Naive thymus-derived CD8-positive, alpha-beta T cell (primary cell): ENCODE measurements around the gene CYB5B. TPM values are rescaled to one million over a fixed set of nuclear protein-coding genes. Genes with fewer than 3 reads are reported as not detected.

Source experiments
- ATAC-seq, 2 donors: fragments of 150-1000 bp; cut with Tn5 transposase in 1 of 2; sonication (Bioruptor Pico), chemical (Tn5 transposase) in 1 of 2; 1 replicate in 1 of 2; 2 replicates in 1 of 2; pipeline ENCODE4 v1.10.0; 2021; ENCODE audit warnings: mild to moderate bottlenecking in 2 of 2, moderate library complexity in 2 of 2
- POLR2A ChIA-PET: fragments of 350-600 bp; sonication (Branson Sonifier 250); formaldehyde crosslinking; loops from one replicate; lab custom pipeline; 2021; ENCODE audit warnings: antibody characterized with exemption; lab: Charles Lee
- DNase-seq, 10 donors: peaks; one replicate each; pipeline versions ENCODE4 v3.0.0 to v3.0.0-alpha.2; 2020 to 2022
- H3K27ac Mint-ChIP-seq, 10 donors: one replicate each; pipeline ENCODE4 v1.8.0; 2020 to 2022; ENCODE audit warnings: mild to moderate bottlenecking in 10 of 10, mixed read lengths in 10 of 10, moderate library complexity in 4 of 10, inconsistent platforms in 1 of 10
- H3K27me3 Mint-ChIP-seq, 5 donors: one replicate each; pipeline ENCODE4 v1.8.0; 2021 to 2022; ENCODE audit warnings: mixed read lengths in 5 of 5
- H3K36me3 Mint-ChIP-seq, 3 donors: one replicate each; pipeline ENCODE4 v1.8.0; 2020 to 2022; ENCODE audit warnings: mixed read lengths in 3 of 3, mild to moderate bottlenecking in 2 of 3, inconsistent platforms in 1 of 3
- H3K4me1 Mint-ChIP-seq, 4 donors: one replicate each; pipeline ENCODE4 v1.8.0; 2021 to 2022; ENCODE audit warnings: mixed read lengths in 4 of 4
- H3K4me3 Mint-ChIP-seq, 10 donors: one replicate each; pipeline ENCODE4 v1.8.0; 2020 to 2022; ENCODE audit warnings: mild to moderate bottlenecking in 10 of 10, mixed read lengths in 10 of 10, moderate library complexity in 6 of 10, inconsistent platforms in 1 of 10
- H3K9me3 Mint-ChIP-seq, 9 donors: one replicate each; pipeline ENCODE4 v1.8.0; 2020 to 2022; ENCODE audit warnings: mixed read lengths in 9 of 9, mild to moderate bottlenecking in 3 of 9, inconsistent platforms in 1 of 9, moderate library complexity in 1 of 9
- polyA plus RNA-seq, 3 donors: library from polyadenylated mRNA; unstranded; fragments of 300-500 nt; fragmentation: Illumina TruSeq; gene quantifications; one replicate each; pipeline ENCODE4 v1.2.3, GENCODE V29; 2021
- total RNA-seq, 8 experiments: library from RNA in 2 of 8; stranded (reverse) in 2 of 8; gene quantifications; one replicate each; pipeline ENCODE4 v1.2.3 and lab custom pipeline; 2021 to 2026

Gene CYB5B
- total and polyA plus RNA-seq, 5 experiments from 2014 or later = 45.6 to 96.4 (median 83.3) TPM

DNA sequence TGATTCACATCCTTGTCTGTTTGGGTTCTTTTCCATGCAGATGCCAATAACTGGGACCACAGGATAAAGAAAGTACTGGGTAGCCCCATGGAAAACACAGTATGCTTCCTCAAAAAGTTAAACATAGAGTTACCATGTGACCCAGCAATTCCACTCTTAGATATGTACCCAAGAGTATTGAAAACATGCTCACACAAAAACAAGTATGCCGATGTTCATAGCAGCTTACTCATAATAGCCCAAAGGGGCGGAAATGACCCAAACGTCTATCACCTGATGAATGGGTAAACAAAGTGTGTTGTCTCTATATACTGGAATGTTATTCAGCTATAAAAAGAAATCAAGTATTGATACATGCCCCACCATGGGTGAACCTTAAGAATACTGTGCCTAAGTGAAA, 55.4 kb downstream of the CYB5B start:
- POLR2A ChIA-PET = no interaction called here
- Mint-ChIP-seq H3K36me3 (peaks cover 0 to 2% (median 0%) of the 10 kb centered on the region in 3 donors), H3K27me3 (peaks cover 0 to 2% (median 0%) of the 10 kb centered on the region in 5 donors), H3K27ac (no peak overlapping the region), H3K4me1 (peaks cover 0 to 4% (median 0%) of the 10 kb centered on the region in 4 donors), H3K4me3 (no peak overlapping the region), H3K9me3 (no peaks in the 10 kb centered on the region)
- DNase-seq (no peak), ATAC-seq (no peak)

DNA sequence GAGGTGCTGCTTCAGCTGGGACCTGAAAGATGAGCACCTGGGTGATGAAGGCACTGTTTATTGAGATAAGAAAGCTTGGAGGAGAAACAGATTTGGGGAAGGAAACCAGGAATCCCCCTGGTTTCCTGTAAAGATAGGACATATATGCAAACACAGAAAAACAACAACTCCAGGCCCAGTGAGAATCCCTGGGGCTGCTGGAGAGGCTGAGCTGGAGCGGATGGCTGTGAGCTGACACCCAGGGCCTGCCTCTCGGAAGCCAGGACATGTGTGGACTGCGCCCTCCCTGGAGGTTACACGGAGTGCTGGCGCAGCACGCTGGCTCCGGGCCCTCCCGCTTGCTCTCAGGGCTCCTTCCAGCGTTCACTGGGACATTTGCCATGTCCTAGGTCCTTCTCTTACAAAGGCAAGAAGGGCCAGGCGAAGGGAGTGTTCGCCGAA, 57.5 kb downstream of the CYB5B start:
- Mint-ChIP-seq H3K4me1 (peaks cover 0 to 4% (median 0%) of the 10 kb centered on the region in 4 donors), H3K36me3 (peaks cover 0 to 2% (median 0%) of the 10 kb centered on the region in 3 donors), H3K4me3 (no peak overlapping the region), H3K27me3 (peaks cover 0 to 7% (median 2%) of the 10 kb centered on the region in 5 donors), H3K9me3 (no peaks in the 10 kb centered on the region), H3K27ac (no peak overlapping the region)
- DNase-seq (no peak), ATAC-seq (no peak)
- POLR2A ChIA-PET = no interaction called here

DNA sequence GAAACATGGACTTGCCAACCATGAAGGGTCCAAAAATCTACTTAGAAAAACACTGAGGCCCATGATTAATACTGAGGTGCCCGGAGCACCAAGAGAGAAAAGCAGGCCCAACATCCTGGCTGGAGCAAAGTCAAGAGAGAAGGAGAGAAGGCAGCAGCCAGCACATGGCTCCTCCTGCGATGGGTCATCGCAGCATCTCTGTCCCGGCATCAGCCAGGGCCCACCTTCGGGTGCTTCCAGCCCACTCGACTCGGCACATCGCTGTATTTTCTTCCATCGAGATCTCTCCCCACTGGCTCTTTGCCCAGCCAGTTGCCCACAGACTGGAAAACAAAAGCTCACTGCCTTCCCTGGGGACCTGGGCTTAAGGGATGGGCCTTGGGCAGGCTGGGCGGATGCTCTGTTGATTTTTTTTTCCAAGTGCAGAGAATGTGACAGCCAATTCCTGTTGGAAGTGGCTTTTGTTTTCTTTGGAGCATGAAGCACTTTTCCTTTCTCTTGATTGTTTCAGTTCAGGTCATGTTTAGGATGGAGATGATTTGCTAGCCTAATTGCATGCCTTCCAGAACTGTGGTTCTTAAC, 58.1 kb downstream of the CYB5B start:
- DNase-seq (no peak), ATAC-seq (no peak)
- no peak overlapping the region for H3K4me3 Mint-ChIP-seq
- no peaks in the 10 kb centered on the region for H3K9me3 Mint-ChIP-seq
- peaks cover 0 to 2% (median 0%) of the 10 kb centered on the region in 4 donors for H3K4me1 Mint-ChIP-seq
- peaks cover 0 to 2% (median 0%) of the 10 kb centered on the region in 3 donors for H3K36me3 Mint-ChIP-seq
- H3K27me3 Mint-ChIP-seq = peaks cover 0 to 8% (median 2%) of the 10 kb centered on the region in 5 donors
- peak overlapping the region in 1 of 10 donors; percentile 77 for H3K27ac Mint-ChIP-seq
- POLR2A ChIA-PET = no interaction called here

DNA sequence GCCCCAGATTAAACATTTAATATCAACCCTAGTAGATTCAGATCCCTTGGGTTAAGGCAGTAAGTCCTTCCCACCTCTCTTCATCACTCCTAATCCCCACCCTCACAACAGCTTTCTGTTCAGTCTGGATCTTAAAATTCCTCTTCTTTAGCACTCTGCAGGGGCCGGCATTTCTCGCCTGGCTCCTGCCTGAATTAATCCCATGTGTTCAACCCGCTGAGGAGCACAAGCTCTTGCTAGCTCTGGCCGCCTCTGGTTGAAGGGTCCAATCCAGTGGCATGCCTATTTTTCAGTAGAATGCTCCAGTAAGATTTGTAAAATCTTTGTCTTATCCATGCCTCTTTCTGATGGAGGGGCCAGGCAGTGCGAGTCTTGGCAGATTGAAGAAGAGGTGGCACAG, 59.2 kb downstream of the CYB5B start:
- H3K9me3 Mint-ChIP-seq = no peaks in the 10 kb centered on the region
- peak overlapping the region in 1 of 10 donors; percentile 32 for H3K27ac Mint-ChIP-seq
- H3K4me1 Mint-ChIP-seq = no peaks in the 10 kb centered on the region
- peaks cover 0 to 2% (median 0%) of the 10 kb centered on the region in 3 donors for H3K36me3 Mint-ChIP-seq
- peaks cover 0 to 8% (median 2%) of the 10 kb centered on the region in 5 donors for H3K27me3 Mint-ChIP-seq
- DNase-seq (no peak), ATAC-seq (no peak)
- POLR2A ChIA-PET = interaction anchor here (0.6 kb wide), 1 partner anchor 597 kb away, joined by 5 read pairs; no protein-coding TSS in a partner anchor
- no peak overlapping the region for H3K4me3 Mint-ChIP-seq

DNA sequence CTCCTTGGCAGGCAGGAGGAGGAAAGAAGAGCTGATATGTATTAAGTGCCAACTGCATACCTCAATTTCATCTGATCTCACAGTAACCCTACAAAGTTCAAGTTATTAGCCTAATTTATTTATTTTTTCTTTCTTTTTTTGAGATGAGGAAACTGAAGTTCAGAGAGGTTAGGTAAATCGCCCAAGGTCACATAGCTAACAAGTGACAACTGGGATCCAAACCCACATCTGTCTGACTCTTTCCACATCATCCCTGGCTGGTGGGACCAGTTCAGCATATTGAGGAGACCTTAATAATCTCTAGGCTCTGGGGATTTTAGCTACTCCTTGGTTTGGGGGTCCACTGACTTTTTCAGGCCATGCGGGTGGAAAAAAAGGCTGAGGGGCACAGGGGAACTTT, 60.9 kb downstream of the CYB5B start:
- DNase-seq (no peak), ATAC-seq (no peak)
- Mint-ChIP-seq H3K9me3 (no peaks in the 10 kb centered on the region), H3K4me3 (no peak overlapping the region), H3K36me3 (no peaks in the 10 kb centered on the region), H3K27me3 (peaks cover 0 to 8% (median 2%) of the 10 kb centered on the region in 5 donors), H3K27ac (no peak overlapping the region), H3K4me1 (no peaks in the 10 kb centered on the region)
- POLR2A ChIA-PET = no interaction called here

DNA sequence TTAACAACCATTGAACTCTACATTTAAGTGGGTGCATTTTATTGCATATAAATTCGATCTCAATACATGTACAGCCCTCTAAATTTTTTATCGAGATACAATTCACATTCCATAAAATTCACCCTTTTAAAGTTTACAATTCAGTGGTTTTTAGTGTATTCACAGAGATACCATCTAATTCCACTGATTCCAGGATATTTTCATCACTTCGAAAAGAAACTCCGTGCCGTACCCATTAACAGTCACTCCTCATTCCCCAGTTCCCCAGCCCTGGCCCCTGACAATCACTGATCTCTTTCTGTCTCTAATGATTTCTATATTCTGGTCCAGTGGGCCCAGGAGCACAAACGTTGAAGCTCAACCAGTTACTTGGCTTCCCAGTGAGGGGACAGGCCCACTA, 61.4 kb downstream of the CYB5B start:
- ATAC-seq (no peak), DNase-seq (no peak)
- H3K27ac Mint-ChIP-seq = no peak overlapping the region
- peaks cover 0 to 8% (median 0%) of the 10 kb centered on the region in 5 donors for H3K27me3 Mint-ChIP-seq
- H3K9me3 Mint-ChIP-seq = no peaks in the 10 kb centered on the region
- H3K4me3 Mint-ChIP-seq = no peak overlapping the region
- no peaks in the 10 kb centered on the region for H3K36me3 Mint-ChIP-seq
- POLR2A ChIA-PET = no interaction called here
- H3K4me1 Mint-ChIP-seq = no peaks in the 10 kb centered on the region

DNA sequence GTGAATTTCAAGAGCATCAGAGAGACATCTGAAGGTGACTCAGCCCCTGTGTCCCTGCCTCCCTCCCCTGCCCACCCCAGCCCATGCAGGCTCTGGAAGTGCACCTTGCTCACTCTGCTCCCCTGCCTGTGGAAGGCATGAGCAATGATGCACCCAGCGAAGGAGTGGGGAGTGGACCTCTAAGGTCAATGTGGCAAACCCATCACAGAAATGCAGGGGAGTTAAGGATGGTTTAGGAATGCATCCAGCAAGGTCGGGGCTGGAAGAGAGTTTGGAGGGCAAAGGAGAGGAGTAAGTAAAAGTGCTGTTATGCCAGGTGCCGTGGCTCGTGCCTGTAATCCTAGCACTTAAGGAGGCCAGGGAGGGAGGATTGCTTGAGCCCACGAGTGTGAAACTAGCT, 61.9 kb downstream of the CYB5B start:
- H3K27ac Mint-ChIP-seq = no peak overlapping the region
- POLR2A ChIA-PET = no interaction called here
- no peaks in the 10 kb centered on the region for H3K9me3 Mint-ChIP-seq
- no peak overlapping the region for H3K4me3 Mint-ChIP-seq
- ATAC-seq = no peak
- no peaks in the 10 kb centered on the region for H3K4me1 Mint-ChIP-seq
- H3K36me3 Mint-ChIP-seq = no peaks in the 10 kb centered on the region
- DNase-seq = no peak
- H3K27me3 Mint-ChIP-seq = peaks cover 0 to 8% (median 0%) of the 10 kb centered on the region in 5 donors

DNA sequence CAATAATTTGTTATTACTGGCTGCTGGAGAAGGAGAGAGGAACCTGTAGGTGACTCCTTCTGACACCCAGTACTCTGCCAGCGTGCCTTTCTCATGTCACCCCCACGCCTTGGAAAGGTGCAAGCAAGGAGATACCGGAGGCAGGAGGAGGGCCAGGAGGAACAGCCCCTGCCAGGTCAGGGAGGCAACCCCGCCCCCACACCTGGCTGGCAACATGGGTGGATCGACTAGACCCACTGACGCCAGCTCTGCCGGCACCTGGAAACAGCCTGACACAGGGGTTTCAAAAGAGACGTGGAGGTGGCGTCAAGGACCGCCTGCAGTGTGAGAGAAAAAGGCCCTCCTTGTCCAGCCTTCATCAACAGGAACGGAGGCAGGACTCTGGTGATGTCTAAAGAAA, 62.3 kb downstream of the CYB5B start:
- H3K27me3 Mint-ChIP-seq = peaks cover 0 to 8% (median 0%) of the 10 kb centered on the region in 5 donors
- H3K27ac Mint-ChIP-seq = no peak overlapping the region
- ATAC-seq (no peak), DNase-seq (no peak)
- H3K4me1 Mint-ChIP-seq = no peaks in the 10 kb centered on the region
- no peaks in the 10 kb centered on the region for H3K36me3 Mint-ChIP-seq
- no peak overlapping the region for H3K4me3 Mint-ChIP-seq
- POLR2A ChIA-PET = no interaction called here
- H3K9me3 Mint-ChIP-seq = no peaks in the 10 kb centered on the region

DNA sequence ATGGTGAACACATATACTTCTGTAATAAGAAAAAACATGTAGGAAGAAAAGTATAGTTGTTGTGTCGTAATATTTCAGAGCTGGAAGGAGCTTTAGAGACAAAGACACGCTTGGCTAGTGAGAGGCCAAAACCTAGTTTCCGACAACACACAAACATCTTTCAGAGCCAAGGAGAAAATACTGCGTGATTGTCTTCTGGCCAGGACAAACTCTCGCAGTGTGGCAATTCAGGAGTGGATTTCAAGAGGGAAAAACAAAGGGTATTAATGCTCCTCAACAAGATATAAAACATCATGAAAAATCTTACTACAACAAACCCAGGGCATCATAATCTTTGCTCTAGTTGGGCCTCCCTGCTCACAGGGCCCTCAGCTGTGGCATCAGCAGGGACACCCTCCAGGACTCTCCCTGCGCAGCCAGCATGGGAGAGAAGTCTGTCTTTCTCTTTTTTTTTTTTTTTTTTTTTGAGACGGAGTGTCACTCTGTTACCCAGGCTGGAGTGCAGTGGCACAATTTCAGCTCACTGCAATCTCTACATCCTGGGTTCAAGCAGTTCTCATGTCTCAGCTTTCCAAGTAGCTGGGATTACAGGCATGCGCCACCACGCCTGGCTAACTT, 66.4 kb downstream of the CYB5B start:
- H3K4me3 Mint-ChIP-seq = no peak overlapping the region

DNA sequence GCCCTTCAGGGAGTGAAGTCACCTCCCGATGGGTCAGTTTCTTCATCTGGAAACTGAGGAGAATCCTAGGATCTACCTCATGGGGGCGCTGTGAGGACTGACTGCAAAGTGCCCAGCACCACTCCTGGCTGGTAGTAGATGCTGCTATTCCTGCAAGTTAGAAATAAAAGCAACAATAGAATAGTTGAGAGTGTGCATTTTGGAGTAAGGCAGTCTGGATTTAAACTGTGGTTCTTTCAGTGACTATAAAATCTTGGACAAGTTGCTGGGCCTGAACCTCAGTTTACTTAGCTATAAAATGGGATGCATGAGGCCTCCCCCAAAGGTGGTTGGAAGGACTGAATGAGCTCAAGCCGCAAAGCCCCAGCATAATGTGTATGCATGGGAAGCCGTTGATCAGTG, 70.6 kb downstream of the CYB5B start:
- Mint-ChIP-seq H3K9me3 (no peaks in the 10 kb centered on the region), H3K27me3 (no peaks in the 10 kb centered on the region), H3K4me1 (no peaks in the 10 kb centered on the region), H3K27ac (no peak overlapping the region), H3K4me3 (no peak overlapping the region), H3K36me3 (no peaks in the 10 kb centered on the region)
- DNase-seq (peak in 1 of 10 donors; percentile 4), ATAC-seq (no peak)
- POLR2A ChIA-PET = no interaction called here

More for the DNA sequence above, 66.4 kb downstream of the CYB5B start:
- Mint-ChIP-seq H3K9me3 (no peaks in the 10 kb centered on the region), H3K27ac (no peak overlapping the region), H3K27me3 (peaks cover 0 to 8% (median 0%) of the 10 kb centered on the region in 5 donors), H3K36me3 (no peaks in the 10 kb centered on the region), H3K4me1 (no peaks in the 10 kb centered on the region)
- no peak for ATAC-seq
- no peak for DNase-seq
- POLR2A ChIA-PET = no interaction called here

DNA sequence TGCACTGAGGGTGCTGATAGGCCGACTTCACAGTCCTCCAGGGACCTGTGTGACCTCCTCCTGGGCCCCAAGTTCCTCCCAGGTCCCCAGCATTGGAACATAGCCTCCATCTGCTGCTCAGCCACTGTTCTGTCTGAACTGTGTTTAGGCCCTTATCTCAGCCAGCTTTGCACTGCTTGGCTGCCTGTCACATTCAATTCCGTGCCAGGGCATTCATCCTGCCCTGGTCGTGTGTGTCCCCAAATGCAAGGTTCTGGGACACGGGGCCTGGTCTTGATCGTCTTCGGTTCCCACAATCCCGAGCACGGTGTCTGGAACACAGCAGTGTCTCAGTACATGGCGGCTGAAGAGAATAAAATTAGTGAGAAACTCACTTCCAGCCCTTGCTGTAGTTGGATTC, 71.4 kb downstream of the CYB5B start:
- no peaks in the 10 kb centered on the region for H3K36me3 Mint-ChIP-seq
- H3K9me3 Mint-ChIP-seq = no peaks in the 10 kb centered on the region
- DNase-seq (no peak), ATAC-seq (no peak)
- POLR2A ChIA-PET = no interaction called here
- no peaks in the 10 kb centered on the region for H3K27me3 Mint-ChIP-seq
- H3K4me1 Mint-ChIP-seq = no peaks in the 10 kb centered on the region
- H3K4me3 Mint-ChIP-seq = no peak overlapping the region
- peak overlapping the region in 1 of 10 donors; percentile 12 for H3K27ac Mint-ChIP-seq

DNA sequence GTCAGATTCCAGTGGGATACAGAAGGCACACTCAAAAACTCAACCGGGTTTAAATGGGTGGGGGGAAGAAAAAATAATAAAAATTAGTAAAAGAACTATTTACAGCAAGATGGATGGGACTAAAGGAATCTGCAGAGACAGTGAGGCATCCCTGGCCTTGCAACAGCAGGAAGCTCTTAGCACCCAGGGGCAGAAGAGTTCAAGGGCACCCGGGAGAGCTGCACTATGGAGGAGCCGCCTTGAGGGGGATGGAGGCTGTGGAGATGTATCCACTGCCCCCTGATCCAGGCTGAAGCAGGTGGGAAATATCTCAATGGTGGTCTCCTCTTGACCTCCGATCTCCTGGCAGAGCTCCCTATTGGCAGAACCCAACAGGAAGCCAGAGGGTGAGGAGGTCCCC, 72.0 kb downstream of the CYB5B start:
- ATAC-seq (no peak), DNase-seq (no peak)
- Mint-ChIP-seq H3K27me3 (no peaks in the 10 kb centered on the region), H3K9me3 (no peaks in the 10 kb centered on the region), H3K36me3 (no peaks in the 10 kb centered on the region), H3K27ac (no peak overlapping the region), H3K4me1 (no peaks in the 10 kb centered on the region), H3K4me3 (no peak overlapping the region)
- POLR2A ChIA-PET = no interaction called here

DNA sequence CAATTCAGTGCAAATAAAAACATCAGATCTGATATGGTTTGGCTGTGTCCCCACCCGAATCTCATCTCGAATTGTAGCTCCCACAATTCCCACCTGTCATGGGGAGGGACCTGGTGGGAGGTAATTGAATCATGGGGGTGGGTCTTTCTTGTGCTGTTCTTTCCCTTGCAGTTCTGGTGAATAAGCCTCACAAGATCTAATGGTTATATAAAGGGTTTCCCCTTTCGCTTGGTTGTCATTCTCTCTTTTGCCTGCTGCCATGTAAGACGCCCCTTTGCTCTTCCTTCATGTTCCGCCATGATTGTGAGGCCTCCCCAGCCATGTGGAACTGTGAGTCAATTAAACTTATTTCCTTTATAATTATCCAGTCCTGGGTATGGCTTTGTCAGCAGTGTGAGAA, 72.5 kb downstream of the CYB5B start:
- no peak overlapping the region for H3K4me3 Mint-ChIP-seq

More for the DNA sequence above, 72.5 kb downstream of the CYB5B start:
- DNase-seq (no peak), ATAC-seq (no peak)
- Mint-ChIP-seq H3K4me1 (peaks cover 0 to 2% (median 0%) of the 10 kb centered on the region in 4 donors), H3K27ac (peak overlapping the region in 1 of 10 donors; percentile 45), H3K27me3 (no peaks in the 10 kb centered on the region), H3K36me3 (no peaks in the 10 kb centered on the region), H3K9me3 (no peaks in the 10 kb centered on the region)
- POLR2A ChIA-PET = no interaction called here
